Breast epithelium (tissue), 3 donors: ENCODE data around the gene P3H4.

Source experiments
- CTCF ChIP-seq, 3 donors: fragments of 450-650 bp; IDR thresholded peaks; one replicate each; pipeline ENCODE4 v1.5.1; 2016 to 2017; ENCODE audit warnings: antibody characterized with exemption in 3 of 3, mild to moderate bottlenecking in 3 of 3, moderate library complexity in 3 of 3
- POLR2A ChIP-seq: fragments of 450-650 bp; IDR thresholded peaks from one replicate; pipeline ENCODE4 v1.6.1; 2016; ENCODE audit warnings: antibody characterized with exemption, mild to moderate bottlenecking, moderate library complexity
- POLR2AphosphoS5 ChIP-seq, 3 donors: sonication (generic); formaldehyde crosslinking; IDR thresholded peaks; one replicate each; pipeline ENCODE4 v1.6.1; 2017; ENCODE audit warnings: antibody characterized with exemption in 3 of 3

- TF ChIP-seq CTCF (IDR thresholded peaks at IDR 0.05) (no peak), POLR2A (no peak), POLR2AphosphoS5 (IDR thresholded peaks at IDR 0.05) (no peak)
Measured at GRCh38 chr17:41822216-41823140, 10.7 kb upstream of the P3H4 start.
